ENCODE measurements around the gene RANBP3.

GRCh38 chr19:5943045-5943444, 34.9 kb downstream of the RANBP3 start:
- TF ChIP-seq CTCF (IDR thresholded peaks at IDR 0.05): no peak
- TF ChIP-seq POLR2A (IDR thresholded peaks at IDR 0.05): no peak

Measured in adrenal gland (tissue), 5 donors.